Right renal pelvis (tissue), 4 donors: ENCODE data around the gene DEFB115. TPM values are rescaled to one million over a fixed set of nuclear protein-coding genes. Genes with fewer than 3 reads are reported as not detected.
"Not testable (repeated sequence)": the region's sequence is repeated elsewhere in the genome, so short reads cannot be mapped to it uniquely, and the experiment has no call there.

Source experiments
- DNase-seq, 4 donors: peaks; one replicate each; pipeline ENCODE4 v3.0.0-alpha.2; 2013; ENCODE audit warnings: low read depth in 4 of 4, low spot score in 3 of 4, missing footprints in 1 of 4
- polyA plus RNA-seq, 4 donors: library from polyadenylated mRNA; unstranded; fragments of 120-200 nt; gene quantifications; one replicate each; pipeline ENCODE4 v1.2.1, GENCODE V29; 2013; ENCODE audit not compliant: insufficient read length in 4 of 4

The DEFB115 gene
- not detected for polyA plus RNA-seq

DNA sequence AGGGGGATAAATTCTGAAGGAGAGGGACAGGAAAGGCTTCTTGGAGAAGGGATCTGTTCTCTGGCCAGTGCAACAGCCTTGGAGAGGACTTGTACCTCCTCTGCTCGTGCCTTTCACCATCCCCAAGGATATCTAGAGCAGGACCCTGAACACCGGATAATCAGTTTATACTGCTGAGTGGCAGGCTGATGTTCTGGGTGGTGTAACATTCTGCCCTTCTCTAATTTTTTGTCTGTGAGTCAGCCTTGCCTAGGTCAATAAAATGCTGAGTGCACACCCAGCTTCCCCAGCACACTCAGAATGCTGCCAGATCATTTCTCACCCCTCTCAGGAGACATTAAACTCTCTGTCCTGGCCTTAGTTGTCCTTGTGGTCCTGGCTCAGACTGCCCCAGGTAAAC is at the start of gene DEFB115:
TSS of gene DEFB115 (plus strand) at position 301 of the 400 bp plus-strand sequence. CDS start at position 301, 0 bp downstream.
- DNase-seq = no peak

DNA sequence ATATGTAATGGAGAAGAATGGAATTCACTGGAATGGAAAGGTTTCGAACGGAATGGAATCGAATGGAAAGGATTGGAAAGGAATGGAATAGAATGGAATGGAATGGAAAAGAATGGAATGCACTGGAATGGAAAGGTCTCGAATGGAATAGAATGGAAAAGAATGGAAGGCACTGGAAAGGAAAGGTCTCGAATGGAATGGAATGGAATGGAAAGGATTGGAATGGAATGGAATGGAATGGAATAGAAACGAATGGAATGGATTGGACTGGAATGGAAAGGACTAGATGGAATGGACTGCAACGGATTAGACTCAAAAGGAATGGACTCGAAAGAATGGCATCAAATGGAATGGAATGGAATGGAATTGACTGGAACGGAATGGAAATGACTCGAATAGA is 20.5 kb upstream of the DEFB115 start:
- DNase-seq = no peak

- no peak for DNase-seq
Measured at GRCh38 chr20:31237763-31238162, 19.7 kb upstream of the DEFB115 start.

DNA sequence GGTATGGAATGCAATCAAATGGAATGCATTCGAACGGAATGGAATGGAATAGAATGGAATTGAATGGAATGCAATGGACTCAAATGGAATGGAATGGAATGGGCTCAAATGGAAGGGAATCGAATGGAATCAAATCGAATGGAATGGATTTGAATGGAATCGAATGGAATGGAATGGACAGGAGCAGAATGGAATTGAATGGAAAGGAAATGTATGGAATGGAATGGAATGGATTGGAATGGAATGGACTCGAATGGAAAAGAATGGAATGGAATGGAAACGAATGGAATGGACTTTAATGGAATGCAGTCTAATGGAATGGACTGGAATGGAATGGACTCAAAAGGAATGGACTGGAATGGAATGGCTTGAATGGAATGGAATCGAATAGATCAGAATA is 18.3 kb upstream of the DEFB115 start:
- DNase-seq = no peak

GRCh38 chr20:31256959-31257358 is 505 bp upstream of the DEFB115 start:
- DNase-seq = no peak

DNA sequence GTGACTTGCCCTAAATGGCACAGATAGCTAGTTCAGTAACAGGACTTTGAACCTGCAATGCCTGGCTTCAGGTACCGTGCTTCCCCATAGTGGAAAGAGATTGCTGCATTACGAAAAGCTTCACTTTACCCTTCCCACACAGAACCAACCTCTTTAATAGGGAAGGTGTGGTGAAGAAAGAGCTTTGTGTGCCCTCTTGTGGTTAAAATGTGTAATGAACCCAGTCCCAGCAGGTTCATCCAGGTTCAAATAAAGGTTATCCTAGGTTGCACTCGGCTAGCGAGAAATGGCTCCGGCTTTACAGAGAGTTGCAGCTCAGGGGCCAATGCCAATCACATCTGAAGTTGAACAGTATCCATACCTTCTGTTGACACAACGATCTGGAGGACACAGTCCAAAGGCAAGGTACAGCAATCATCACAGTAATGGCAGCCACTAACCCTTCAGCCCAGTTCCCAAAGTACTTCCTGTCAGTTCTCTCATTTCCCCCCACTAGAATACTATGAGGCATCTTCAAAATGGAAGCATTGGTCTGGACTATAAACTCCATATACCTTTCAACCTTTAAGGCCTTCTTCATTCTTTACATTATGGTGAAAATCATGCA is 3.0 kb downstream of the DEFB115 start:
- DNase-seq = no peak

DNA sequence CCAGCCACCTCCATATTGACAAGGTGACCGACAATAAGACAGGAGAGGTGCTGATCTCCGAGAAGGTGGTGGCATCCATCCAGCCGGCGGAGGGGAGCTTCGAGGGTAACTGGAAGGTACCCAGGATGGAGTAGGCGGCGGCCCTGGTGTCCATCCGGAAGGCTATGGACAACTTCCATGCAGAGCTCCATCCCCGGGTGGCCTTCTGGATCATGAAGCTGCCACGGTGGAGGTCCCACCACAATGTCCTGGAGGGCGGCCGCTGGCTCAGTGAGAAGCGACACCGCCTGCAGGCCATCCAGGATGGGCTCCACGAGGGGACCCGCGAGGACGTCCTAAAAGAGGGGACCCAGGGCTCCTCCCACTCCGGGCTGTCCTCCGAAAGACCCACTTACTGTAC is 17.0 kb downstream of the DEFB115 start:
- DNase-seq = no peak

DNA sequence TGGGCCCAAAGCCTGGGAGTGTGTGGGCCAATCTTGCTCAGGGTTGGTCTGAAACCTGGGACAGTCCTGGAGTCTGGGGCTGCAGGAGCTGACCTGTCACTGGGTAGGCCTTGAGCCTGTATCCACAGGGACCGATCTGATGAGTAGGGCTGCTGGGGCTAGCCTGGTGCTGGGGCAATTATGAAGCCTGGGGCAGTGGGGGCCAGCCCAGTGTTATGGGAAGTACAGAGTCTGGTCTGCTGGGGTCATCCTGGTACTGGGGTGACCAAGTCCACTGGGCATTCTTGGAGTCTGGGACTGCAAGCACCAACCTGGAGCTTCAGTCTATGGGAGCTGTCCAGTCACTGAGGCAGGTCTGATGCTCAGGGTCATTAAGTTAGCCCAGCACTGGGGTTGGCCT is 20.7 kb downstream of the DEFB115 start:
- DNase-seq = no peak

DNA sequence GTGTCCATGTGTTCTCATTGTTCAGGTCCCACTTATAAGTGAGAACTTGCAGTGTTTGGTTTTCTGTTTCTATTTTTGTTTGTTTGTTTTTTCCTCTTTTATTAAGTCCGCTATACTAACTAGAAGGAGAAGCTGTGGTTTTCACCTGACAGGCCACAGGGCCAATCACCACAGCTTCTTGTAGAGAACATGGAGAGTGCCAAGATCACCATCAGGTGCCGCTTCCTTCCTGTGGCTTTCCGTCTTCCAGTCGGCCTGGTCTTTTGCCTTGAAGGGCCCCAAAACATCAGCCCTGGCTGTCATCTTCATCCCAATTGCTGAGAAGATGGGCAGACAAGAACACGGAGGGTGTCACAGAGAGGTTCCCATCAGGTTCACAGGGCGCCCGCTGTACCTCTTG is 27.5 kb downstream of the DEFB115 start:
- not testable (repeated sequence) for DNase-seq

DNA sequence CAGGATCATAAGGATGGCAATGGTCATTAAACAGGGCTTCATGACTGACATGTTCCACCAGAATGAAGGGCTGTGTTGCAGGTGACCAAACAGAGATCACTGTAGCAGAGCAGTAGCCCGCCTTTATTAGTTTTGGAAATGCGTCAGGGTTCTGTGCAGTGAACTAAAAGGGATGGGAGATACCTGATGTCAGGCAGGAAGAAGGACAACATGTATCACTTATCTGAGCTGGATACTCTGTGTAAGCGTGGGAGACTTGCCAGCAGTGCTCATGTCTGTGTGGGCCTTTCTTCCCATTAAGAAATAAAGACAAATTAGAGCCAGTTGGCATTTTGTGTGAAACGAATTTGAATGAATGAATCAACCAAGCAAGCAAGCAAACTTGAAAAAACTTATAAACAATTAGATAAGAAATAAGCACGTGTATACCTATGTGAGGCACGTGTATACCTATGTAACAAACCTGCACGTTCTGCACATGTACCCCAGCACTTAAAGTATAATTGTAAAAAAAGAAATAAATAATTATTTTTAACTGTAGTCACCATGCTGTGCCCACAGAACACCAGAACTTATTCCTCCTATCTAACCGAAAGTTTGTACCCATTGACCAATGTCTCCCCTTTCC is 51.2 kb downstream of the DEFB115 start, which contains the start of gene DEFB116:
TSS of gene DEFB116 (minus strand) at position 51 of the 628 bp plus-strand sequence. CDS start at position 51, 0 bp downstream.
- DNase-seq = no peak

Other genes starting within 250 kb of the DEFB115 start
- gene DEFB116, start 50.9 kb downstream of the DEFB115 start, polyA plus RNA-seq = not detected
- not detected for gene DEFB118, start 110.9 kb downstream of the DEFB115 start, polyA plus RNA-seq
- gene DEFB119, start 132.9 kb downstream of the DEFB115 start, polyA plus RNA-seq = not detected
- not detected for gene DEFB121, start 148.6 kb downstream of the DEFB115 start, polyA plus RNA-seq
- gene DEFB123, start 183.0 kb downstream of the DEFB115 start, polyA plus RNA-seq = not detected
- under 1 TPM in 1 of 4 donors, not detected in 3; 0.12 TPM for gene DEFB124, start 217.5 kb downstream of the DEFB115 start, polyA plus RNA-seq
- gene REM1, start 217.6 kb downstream of the DEFB115 start, polyA plus RNA-seq = under 1 TPM; 0.61 to 0.95 (median 0.78) TPM